HG03354 (cell line): ENCODE results near the gene KCP.
A peak's percentile ranks its signal among the peaks of the same experiment; 100 is the strongest.
"Not testable (repeated sequence)": the region's sequence is repeated elsewhere in the genome, so short reads cannot be mapped to it uniquely, and the experiment has no call there.

Source experiments
- ATAC-seq: cut with Tn5 transposase; IDR thresholded peaks from one replicate; pipeline ENCODE4 v1.9.1; 2021; ENCODE audit warnings: mild to moderate bottlenecking; ENCODE audit not compliant: unreplicated experiment, poor library complexity, severe bottlenecking

Gene KCP

DNA sequence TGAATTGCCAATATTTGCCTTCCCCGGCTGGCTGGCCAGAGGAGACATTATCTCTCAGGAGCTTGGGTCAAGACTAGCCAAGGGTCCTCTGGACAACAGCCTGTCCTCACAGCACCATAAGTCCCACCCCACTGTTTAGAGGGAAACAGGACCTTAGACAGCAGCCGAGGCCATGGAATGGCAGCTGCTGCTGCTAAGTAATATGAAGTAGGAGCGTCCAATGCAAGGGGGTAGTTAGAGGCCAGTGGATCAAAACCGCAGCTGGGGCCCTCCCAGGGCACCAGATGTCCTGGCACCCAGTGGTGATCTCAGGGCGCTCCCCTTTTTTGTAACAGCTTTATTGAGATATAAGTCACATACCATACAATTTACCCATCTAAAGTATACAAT lies 12.9 kb upstream of the KCP start:
- ATAC-seq = no peak

DNA sequence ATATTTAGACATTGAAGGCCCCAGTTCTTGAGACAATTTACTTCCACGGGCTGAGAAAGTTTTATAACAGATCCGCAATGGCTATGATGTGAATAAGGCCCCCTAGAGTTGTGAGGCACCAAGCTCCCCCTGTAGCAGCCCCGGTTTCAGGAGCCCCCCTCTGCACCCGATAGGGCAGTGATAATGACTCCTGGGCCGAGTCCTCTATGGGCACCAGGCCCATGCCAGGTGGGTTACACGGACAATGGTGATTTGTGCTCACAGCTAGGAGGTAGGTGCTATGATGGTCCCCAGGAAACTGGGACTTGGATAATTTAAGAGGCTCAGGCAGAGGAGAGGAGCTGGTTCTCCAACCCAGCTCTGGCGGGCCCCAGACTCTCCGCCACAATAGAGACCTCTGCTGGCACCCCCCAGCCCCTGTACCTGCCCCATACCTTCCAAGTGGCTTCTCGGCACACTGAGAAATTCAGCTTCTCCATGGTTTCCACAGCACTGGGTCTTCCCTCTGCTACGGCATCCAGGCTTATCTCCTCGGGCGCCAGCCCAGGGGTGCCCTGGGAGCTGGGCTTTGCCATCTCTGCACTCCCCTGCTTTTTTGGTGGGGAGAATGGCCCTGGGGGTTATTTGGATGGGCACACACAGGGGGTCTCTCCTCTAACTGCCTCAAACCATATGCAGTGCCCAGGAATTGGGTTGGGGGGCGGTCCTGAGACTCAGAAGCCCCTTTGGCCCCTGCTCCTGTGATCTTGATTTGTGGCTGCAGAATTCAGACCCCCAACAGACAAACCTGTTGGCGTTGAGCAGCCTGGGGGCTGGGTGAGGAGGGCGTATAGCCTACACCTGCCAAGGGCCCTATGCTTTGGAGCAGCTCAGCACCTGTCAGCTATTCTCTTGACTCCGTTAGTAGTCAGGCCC lies 12.2 kb upstream of the KCP start:
- ATAC-seq = no peak

DNA sequence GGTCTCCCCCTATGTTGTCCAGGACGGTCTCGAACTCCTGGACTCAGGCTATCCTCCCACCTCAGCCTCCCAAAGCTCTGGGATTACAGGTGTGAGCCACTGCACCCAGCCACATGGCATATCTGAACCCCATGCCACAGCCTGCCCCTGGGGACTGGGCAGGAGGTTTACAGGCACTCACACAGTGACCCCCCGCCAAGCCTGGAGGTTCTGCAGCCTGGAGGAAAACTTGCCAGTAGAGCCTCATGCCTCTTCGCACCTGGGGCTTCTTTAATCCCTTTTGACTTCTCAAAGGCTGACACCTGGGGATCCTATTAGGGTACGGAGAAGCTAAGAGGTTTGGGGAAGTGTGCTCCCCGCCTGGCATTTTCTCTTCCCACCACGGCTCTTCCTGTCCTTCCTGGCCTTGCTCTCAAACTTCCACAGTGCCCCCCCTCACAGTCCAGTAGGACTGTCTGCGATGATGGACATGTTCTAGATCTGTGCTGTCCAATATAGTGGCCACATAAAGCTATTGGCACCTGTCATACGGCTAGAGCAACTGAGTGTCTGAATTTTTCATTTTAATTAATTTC lies 11.4 kb upstream of the KCP start:
- no peak for ATAC-seq

DNA sequence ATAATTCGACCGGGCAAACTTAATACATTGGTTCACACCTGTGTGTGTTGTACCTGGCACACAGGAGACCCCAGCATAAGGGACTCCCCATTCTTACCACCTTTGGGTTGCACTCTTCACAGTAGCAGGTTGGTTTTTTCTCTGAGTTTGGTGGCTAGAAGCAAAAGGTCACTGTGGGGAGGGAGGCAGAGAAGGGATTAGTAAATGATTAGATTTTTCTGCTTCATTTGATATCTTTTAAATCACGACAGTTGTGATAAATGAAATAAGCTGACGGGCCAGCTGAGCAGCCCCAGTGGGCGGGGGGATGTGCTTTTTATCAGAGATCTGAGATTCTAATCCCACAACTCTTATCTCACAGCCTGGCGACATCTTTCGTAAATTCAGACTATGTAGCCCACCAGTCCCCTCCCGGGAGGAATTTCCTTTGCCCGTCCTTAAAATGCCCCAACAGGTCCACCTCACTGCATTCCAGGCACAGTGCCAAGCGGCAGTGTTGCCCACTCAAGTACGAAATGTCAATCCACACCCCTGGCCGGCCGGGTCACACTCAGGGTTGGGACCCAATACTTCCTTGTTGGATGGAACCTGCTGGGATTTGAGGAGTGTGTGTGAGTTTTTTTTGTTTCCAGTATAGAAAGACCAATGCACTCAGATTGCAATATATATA lies 10.5 kb upstream of the KCP start:
- no peak for ATAC-seq

DNA sequence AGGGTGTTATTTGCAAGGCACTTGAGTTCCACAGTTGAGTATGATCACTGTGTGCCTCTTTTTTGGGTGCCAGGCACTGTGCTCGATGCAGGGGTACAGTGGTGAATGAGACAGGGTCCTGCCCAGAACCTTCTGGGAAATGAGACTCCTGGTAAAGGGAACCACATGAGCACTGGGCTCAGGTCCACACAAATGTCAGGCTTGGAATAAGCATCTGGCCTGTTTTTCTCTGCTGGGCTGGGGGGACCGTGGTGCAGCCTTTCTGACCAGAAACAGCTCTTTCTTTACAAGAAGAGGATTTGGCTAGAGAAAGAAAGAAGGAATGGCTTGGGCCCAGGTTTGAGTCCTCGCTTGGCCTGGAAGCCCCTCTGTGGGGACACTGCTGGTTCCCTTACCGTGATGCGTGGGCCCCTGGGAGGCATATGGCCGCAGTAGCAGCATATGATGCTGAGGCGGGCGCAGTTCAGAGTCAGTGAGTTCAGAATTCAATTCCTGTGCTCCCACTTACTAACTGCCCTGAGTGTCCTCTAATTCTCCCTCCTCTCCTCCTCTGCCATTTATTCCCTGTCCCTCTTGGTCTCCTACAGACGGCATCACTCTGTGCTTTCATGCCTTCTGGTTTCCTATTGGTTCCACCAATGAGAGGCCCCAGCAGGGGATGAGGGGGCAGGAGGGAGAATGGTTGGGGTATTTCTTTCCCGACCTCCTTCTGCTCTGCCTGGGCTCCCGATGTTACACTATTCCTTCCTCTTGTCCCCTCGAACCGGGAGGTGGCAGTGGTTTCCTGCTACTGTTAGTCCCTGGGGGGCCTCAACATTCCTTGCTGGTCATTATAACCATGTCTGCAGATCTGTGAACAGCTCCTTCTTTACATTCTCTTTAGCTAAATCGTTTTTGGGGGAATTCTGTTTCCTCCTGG lies 9.6 kb upstream of the KCP start:
- ATAC-seq = no peak

DNA sequence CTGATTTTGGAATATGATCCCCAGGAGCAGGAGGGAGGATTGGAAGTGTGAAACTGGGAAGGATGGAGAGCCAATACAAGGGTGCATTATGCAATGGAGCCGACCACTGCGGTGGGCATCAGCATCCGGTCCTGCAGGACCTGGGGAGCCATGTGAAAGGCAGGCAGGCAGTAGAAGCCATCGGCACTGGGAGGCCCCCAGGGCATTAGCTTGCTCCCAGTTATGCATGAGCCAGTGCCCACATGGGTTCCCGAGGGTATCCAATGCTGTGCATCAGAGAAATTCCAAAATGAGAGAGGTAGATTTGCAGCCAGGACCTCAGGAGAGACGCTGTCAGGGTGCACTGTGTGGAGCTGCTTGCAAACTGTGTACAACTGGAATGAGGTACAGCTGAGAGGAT lies 8.7 kb upstream of the KCP start:
- ATAC-seq = no peak

DNA sequence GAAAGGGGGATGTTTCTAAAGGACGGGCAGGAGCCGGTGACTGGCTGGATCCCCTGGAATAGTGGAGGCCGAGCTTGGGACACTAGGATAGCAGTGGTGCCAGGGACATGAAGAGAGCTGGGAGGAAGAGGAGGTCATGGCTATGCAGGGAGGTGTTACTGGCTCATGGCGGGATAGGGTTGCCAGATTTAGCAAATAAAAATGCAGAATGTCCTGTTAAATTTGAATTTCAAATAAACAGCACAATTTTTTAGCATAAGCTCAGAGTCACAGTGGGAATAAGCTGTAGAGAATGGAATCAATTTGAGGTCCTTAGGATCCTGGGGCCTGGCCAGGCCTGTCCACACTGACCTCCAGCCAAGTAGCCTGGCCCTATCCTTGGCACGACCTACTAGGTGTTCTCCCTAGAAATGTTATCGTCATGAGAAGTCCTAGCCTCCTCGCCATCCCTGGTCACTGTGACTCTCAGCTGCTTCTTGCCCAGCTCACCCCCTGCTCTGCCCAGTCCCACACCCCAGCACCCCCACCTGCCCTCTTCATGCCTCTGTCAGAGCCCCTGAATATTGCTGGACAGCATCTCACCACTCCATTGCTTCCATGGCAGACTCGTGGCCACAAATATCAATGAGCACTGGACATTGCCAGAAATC lies 7.6 kb upstream of the KCP start:
- no peak for ATAC-seq

DNA sequence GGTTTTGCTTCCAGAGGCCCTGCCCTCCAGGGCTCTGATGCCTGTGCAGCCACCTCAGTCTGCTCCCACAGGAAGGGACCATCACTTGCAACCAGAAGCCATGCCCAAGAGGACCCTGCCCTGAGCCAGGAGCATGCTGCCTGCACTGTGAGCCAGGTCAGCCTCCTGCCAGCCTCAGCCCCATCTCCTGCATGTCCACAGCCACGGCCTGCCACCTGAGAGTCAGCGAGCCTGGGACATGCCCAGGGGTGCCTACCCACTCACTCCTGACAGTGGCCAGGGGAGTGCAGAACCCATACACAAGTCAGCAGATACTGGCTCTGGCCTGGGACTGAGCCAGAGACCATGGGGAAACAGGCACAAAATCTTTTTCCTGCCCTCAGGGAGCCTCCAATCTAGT lies 6.6 kb upstream of the KCP start:
- ATAC-seq = no peak

DNA sequence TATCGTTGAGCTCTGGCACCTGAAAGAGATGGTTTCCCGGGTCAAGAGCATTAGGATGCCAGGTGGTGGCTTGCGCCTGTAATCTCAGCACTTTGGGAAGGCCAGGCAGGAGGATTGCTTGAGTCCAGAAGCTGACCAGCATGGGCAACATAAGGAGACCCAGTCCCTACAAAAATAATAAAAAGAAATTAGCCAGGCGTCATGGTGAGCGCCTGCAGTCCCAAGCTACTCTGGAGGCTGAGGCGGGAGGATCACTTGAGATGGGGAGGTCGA lies 6.1 kb upstream of the KCP start:
- ATAC-seq = no peak

DNA sequence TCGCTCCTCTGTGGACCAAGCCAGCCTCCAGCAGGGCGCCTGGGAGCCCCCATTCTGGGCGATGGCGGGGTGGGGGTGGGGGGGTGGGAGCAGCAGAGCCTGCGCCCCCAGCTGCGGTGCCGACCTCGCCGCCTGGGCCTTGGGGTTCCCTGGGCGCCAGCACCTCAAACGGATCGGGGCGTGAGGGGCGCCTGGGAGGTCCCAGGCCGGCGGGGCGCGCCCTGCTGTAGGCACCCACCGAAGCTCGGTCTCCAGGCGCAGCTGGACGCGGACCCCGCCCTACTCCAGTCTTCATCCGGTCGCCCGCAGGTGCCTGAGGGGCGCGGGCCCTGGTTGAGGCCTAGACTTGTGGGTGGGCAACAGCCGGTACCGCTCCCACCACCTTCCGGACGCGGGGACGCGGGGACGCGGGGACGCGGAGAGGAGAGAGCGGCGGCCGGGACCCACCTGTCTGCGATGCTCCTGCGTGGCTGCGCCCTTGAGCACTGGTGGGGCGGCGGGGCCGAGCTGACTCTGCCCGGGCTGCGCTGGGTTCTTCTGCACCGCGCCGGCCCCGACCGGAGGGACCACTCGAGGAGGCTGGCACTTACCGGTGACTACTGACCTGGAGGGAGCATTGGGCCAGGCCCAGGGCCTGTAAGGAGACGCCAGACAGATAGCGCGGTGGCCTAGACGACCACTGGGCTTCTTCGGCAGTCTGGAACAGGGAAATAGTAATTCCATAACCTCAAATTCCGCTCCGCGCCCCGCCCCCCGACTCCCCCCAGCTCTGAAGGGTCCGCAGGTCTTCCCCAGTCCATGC lies 5.5 kb upstream of the KCP start:
- no peak for ATAC-seq

DNA sequence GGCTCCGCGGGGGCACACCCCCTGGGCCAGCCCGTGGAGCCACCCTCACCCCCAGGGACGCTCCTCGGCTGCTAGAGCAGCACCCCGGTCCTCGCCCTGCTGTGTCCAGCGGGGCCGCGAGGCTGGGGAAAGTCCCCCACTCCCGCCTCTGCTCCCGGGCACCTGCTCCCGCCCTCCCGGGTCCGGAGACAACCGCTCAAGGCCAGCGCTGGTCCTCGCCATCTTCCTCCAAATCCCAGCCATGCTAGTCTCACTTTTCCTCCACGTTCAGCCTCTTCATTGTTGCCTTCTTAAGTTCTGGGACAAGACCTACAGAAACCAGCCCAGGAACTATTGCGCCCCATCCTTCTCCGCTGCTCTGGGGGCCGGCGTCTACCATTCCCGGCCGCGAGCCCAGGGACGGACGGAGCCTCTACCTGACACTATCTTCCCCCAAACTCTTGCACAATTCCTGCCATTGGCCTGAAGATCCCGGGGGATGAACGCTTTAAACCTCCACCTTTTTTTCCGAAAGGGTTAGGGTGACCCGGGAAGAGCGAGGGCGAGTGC lies 4.8 kb upstream of the KCP start:
- ATAC-seq = no peak

DNA sequence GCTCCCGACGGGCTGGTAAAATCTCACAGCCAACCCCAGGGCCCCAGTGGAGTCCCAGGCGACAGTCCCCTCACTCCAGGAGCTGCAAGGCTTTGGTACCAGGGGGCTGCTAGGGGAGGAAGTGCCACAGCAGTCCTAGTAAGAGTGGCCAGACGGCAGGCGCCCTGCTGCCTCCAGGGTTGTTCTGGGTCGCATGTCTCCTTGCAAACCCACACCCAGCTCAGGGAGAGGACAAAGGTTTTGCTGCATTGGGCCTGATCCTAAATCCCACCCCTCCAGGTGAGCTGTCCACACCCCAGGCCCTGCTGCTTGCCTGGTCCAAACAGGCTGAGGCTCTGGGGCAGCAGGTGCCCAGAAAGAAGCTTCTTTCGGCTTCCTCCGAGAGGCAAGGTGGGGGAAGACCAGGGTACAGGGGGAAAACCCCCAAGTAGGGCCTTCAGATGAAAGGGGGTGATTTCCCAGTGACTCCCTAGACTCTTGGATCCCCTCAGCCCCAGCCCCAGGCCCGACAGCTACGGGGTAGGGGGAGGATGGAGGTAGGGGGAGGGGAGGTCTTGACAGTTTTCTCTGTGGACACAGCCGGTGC lies 4.2 kb upstream of the KCP start:
- peak; percentile 50 for ATAC-seq

DNA sequence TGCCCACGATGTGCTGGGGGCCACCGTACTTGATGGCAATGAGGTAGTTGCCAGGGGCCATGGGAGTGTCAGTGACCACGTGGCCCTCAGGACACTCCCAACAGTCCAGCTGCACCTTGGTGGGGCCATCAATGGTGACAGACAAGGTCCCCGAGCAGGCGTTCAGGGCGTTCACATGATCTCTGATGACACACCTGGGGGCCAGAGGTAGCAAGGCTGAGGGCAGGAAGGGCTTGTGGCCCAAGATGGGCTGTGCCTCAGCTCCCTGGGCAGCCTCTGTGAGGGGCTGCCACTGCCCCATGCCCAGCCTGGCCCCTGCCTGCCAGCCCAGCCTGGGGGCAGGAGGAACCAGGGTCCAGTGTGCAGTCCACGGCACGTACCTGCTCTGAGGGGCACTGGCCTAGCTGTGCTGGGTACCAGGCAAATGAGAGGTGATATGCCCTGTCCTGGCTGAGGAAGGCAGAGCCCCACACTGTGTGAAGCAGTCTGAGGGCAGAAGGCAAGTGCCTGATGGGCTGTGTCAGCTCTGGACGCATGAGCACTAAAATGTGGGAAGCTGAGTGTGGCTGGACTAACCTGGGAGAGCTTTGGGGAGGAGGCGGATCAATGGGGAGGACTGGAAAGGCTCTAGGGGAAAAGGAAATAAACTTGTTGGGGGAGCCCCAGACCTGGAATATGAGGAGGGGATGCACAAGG lies 3.5 kb upstream of the KCP start:
- ATAC-seq = no peak

DNA sequence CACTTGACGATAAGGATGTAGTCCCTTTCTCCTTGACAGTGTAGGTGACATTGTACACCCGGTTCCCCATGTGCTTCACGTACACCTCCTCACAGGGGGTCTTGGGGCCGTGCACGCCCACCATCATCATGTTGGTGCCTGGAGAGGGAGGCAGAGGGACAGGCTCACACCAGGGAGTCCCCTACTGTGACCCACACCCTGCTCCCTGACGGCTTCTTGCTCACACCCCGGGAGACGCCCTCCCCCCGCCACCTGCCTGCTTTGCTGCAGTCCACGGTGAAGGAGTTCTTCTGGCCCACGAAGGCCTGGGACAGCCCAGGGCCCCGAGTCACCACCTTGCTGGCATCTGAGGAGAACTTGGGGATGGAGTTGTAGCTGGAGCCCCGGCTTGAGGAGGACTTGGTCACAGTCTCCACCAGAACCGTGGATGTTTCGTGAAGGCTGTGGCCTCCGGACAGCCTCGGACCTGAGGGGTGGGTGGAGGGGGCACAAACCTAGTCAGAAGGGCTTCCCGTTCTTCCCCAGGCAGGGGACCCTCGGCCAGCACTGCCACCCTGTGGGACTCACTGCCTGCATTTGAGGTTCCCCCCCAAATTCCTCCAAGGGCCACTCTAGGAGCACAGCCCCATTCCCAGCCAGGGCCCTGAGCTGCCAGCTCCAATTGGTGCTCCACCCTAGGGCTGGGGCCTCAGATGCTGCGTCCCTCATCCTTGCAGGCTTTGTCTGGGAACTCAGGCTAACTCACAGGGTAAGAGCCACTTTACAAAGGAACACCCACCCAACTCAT lies 2.4 kb upstream of the KCP start:
- ATAC-seq = not testable (repeated sequence)

DNA sequence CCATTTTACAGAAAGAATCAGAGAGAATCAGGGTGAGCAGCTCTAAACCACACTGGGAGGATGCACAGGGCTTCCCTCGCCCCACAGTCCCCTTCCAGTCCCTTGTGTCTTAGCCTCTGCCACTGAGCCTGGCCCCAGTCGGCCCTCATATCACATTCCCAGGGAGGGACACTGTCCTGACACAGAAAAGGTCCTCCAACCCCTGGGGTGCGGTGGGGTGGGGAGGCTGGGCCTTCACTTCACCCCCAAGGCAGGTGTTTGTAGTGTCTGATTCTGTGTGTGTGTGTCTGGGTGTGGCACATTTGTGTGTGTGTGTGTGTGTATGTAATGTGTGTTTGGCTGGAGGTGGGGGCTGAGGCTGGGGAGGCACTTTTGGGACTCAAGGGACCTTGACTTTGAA lies 1.8 kb upstream of the KCP start:
- ATAC-seq = no peak

DNA sequence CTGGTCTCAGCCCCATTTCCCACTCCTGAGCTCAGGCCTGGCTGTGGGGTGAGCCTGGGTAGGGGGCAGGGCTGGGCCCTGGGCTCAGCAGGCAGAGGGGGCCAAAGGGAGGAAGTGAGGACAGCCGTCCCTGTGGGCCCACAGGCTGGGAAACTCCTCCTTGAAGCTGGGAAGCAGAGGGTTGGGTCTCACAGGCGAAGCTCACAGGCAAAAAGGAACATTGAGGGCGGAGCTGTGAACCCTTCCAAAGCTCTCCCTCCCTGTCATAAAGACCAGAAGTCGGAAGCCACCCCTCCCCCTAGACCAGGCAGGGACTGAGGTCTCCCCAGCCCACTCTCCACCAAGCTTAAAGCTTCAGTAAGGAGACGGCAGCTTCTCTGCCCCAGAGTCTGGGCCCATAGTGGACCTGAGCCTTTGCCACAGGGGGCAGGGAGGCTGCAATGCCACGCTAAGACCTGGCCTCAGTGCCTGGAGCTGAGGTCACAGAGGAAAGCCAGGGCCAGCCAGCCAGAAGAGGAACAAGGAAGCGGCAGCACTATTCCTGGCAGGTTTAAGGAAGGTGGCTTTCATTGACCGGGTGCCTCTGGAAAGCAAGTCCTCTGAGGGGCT lies 1.0 kb upstream of the KCP start:
- no peak for ATAC-seq
